HUES64 (cell line): Measurements from ENCODE around the gene IFITM2.

ENCODE experiments used
- H3K27ac ChIP-seq: 2 replicates; pipeline ENCODE4 v1.7.0; 2013; ENCODE audit warnings: low read depth, low read length, inconsistent platforms
- H3K27me3 ChIP-seq: 2 replicates; pipeline ENCODE4 v1.6.1; 2013; ENCODE audit warnings: mild to moderate bottlenecking, low read length; ENCODE audit not compliant: insufficient read depth
- H3K36me3 ChIP-seq: 2 replicates; pipeline ENCODE4 v1.6.1; 2013; ENCODE audit warnings: mild to moderate bottlenecking, low read length; ENCODE audit not compliant: insufficient read depth
- H3K4me1 ChIP-seq: 2 replicates; pipeline ENCODE4 v1.6.1; 2013; ENCODE audit warnings: mild to moderate bottlenecking, low read length, moderate library complexity; ENCODE audit not compliant: insufficient read depth
- H3K4me3 ChIP-seq: 2 replicates; pipeline ENCODE4 v1.5.1; 2013; ENCODE audit warnings: mild to moderate bottlenecking, low read length, moderate library complexity
- H3K9ac ChIP-seq: 2 replicates; pipeline ENCODE4 v1.6.1; 2013; ENCODE audit warnings: mild to moderate bottlenecking, low read depth, low read length
- H3K9me3 ChIP-seq: 2 replicates; pipeline ENCODE4 v1.6.1; 2013; ENCODE audit warnings: low read depth, low read length; ENCODE audit not compliant: insufficient read depth
- WGBS: fragments of 150-250, 120-280 bp; methylation state at CpG from one replicate; pipeline ENCODE4 v1.1.7; 2013; ENCODE audit warnings: missing lambda C conversion rate; 5-methylcytosine and 5-hydroxymethylcytosine counted together

Gene IFITM2

GRCh38 chr11:296171-297050 lies 11.2 kb upstream of the IFITM2 start:
- Histone ChIP-seq H3K9me3 (no peaks in the 10 kb centered on the region), H3K9ac (no peak overlapping the region), H3K4me1 (peaks cover 10% of the 10 kb centered on the region), H3K36me3 (peaks cover 28% of the 10 kb centered on the region), H3K4me3 (no peak overlapping the region), H3K27ac (no peak overlapping the region), H3K27me3 (no peaks in the 10 kb centered on the region)
- WGBS = 89% methylated on average over 35 of the region's 35 CpGs

DNA sequence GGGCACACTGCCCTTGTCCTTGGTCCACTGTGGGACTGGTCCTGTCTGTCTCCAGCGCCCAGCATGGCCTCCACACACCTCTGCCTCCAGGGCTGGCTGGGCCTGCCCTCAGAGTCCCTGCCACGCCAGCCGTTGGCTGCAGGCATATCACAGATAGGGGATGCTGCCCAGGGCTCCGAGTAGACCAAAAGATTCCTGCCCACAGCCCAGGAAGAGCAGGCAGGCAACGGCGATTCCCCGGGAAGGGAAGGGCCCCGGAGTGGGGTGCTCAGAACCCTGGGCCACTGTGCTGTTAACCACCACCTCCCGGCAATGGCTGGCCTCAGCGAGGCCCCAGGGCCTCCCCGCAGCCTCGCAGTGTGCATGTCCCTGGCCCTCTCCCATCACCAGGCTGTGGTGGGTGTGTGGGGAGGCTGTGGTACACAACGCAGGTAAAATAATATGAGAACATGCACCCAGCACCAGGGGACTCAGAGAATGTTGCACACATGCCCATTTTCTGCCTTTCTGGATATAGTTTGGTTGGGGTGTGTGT lies 10.5 kb upstream of the IFITM2 start:
- no peaks in the 10 kb centered on the region for H3K27me3 ChIP-seq
- H3K36me3 ChIP-seq = peaks cover 28% of the 10 kb centered on the region
- H3K9ac ChIP-seq = no peak overlapping the region
- H3K4me3 ChIP-seq = no peak overlapping the region
- H3K9me3 ChIP-seq = no peaks in the 10 kb centered on the region
- H3K27ac ChIP-seq = no peak overlapping the region
- peaks cover 9% of the 10 kb centered on the region for H3K4me1 ChIP-seq
- WGBS = 93% methylated on average over 13 of the region's 13 CpGs

- no peak overlapping the region for H3K4me3 ChIP-seq
- no peak overlapping the region for H3K9ac ChIP-seq
- H3K4me1 ChIP-seq = peaks cover 9% of the 10 kb centered on the region
- H3K27me3 ChIP-seq = no peaks in the 10 kb centered on the region
- no peaks in the 10 kb centered on the region for H3K9me3 ChIP-seq
- H3K36me3 ChIP-seq = peaks cover 22% of the 10 kb centered on the region
- 88% methylated on average over 26 of the region's 26 CpGs for WGBS
- no peak overlapping the region for H3K27ac ChIP-seq
Measured at GRCh38 chr11:297586-298405, 9.8 kb upstream of the IFITM2 start.

- H3K9ac ChIP-seq = no peak overlapping the region
- H3K9me3 ChIP-seq = no peaks in the 10 kb centered on the region
- H3K4me3 ChIP-seq = no peak overlapping the region
- 89% methylated on average over 15 of the region's 15 CpGs for WGBS
- peaks cover 18% of the 10 kb centered on the region for H3K36me3 ChIP-seq
- no peaks in the 10 kb centered on the region for H3K27me3 ChIP-seq
- peaks cover 10% of the 10 kb centered on the region for H3K4me1 ChIP-seq
- no peak overlapping the region for H3K27ac ChIP-seq
Measured at GRCh38 chr11:298406-299065, 9.1 kb upstream of the IFITM2 start.

- Histone ChIP-seq H3K4me3 (no peak within 1 kb of the TSS), H3K9me3 (no peaks in the 10 kb centered on the region), H3K9ac (no peak within 1 kb of the TSS), H3K27ac (no peak within 1 kb of the TSS), H3K27me3 (no peaks in the 10 kb centered on the region), H3K4me1 (peaks cover 14% of the 10 kb centered on the region), H3K36me3 (peaks cover 11% of the 10 kb centered on the region)
- 86% methylated on average over 35 of the region's 40 CpGs for WGBS
Measured at GRCh38 chr11:299081-299891, 8.3 kb upstream of the IFITM2 start, which contains the start of gene IFITM5. IFITM5 (minus strand) TSS chr11:299526; CDS start chr11:299490, 36 bp downstream.

DNA sequence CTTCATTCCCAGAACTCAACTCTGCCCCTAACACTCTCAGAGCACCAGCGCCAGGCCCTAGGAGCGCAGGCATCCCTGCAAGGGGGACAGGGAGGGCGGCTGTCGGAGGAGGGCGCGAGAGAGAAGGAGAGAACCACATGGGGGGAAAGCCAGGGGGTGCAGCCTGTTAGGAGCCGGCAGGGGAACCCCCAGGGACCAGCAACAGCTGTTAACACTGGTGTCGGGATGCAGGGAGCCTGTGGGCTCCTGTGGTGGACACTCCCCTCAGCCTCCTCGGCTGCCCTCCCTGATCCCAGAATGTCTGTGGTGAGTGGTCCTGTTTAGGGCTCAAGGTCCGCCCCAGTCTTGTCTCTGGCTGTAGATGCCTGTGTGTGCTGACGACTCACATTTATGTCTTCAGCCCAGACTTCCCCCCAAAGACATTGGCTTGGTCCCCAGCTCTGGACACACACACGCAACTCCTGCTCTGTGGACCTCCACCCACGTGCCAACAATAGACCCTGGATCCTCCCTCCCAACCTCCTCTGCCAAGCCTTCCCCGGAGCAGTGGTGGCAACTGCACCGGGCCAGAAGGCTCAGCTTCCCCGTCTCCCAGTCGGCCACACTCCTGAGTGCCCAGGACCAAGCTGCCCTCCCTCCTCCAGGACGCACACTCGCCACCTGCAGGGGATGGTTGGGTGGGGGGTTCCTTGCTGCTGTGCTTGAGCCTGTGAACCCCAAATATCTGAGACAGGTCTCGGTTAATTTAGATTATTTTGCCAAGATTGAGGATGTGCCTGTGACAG lies 7.5 kb upstream of the IFITM2 start:
- 0 out of 2 replicates have a peak, but pooled peaks cover 3% of the 10 kb centered on the region for H3K36me3 ChIP-seq
- WGBS = 66% methylated on average over 20 of the region's 20 CpGs
- no peak overlapping the region for H3K4me3 ChIP-seq
- H3K4me1 ChIP-seq = peaks cover 16% of the 10 kb centered on the region
- H3K9me3 ChIP-seq = no peaks in the 10 kb centered on the region
- H3K27ac ChIP-seq = no peak overlapping the region
- H3K9ac ChIP-seq = no peak overlapping the region
- no peaks in the 10 kb centered on the region for H3K27me3 ChIP-seq

GRCh38 chr11:303363-303762 lies 4.3 kb upstream of the IFITM2 start:
- H3K27me3 ChIP-seq = no peaks in the 10 kb centered on the region
- H3K9ac ChIP-seq = no peak overlapping the region
- no peak overlapping the region for H3K27ac ChIP-seq
- H3K4me1 ChIP-seq = peaks cover 41% of the 10 kb centered on the region
- no peak overlapping the region for H3K4me3 ChIP-seq
- 94% methylated on average over 12 of the region's 12 CpGs for WGBS
- H3K9me3 ChIP-seq = no peaks in the 10 kb centered on the region
- H3K36me3 ChIP-seq = no peaks in the 10 kb centered on the region

- H3K27me3 ChIP-seq = no peaks in the 10 kb centered on the region
- H3K27ac ChIP-seq = no peak overlapping the region
- H3K9ac ChIP-seq = no peak overlapping the region
- 97% methylated on average over 52 of the region's 52 CpGs for WGBS
- peaks cover 43% of the 10 kb centered on the region for H3K4me1 ChIP-seq
- H3K9me3 ChIP-seq = no peaks in the 10 kb centered on the region
- H3K4me3 ChIP-seq = no peak overlapping the region
- H3K36me3 ChIP-seq = no peaks in the 10 kb centered on the region
Measured at GRCh38 chr11:304061-304506, 3.5 kb upstream of the IFITM2 start.

- H3K36me3 ChIP-seq = no peaks in the 10 kb centered on the region
- WGBS = 16% methylated on average over 18 of the region's 19 CpGs
Measured at GRCh38 chr11:304915-305843, 2.4 kb upstream of the IFITM2 start.

More at GRCh38 chr11:304915-305843, 2.4 kb upstream of the IFITM2 start:
- H3K9ac ChIP-seq = peak overlapping the region; percentile 10; the same call in 1 of the 2 replicates
- peaks cover 51% of the 10 kb centered on the region for H3K4me1 ChIP-seq
- H3K4me3 ChIP-seq = peak overlapping the region; percentile 27
- peak overlapping the region; percentile 83; the same call in 1 of the 2 replicates for H3K27ac ChIP-seq
- H3K27me3 ChIP-seq = no peaks in the 10 kb centered on the region
- no peaks in the 10 kb centered on the region for H3K9me3 ChIP-seq
